Activated CD4-positive, CD25-positive, alpha-beta regulatory T cell treated with anti-CD3 and anti-CD28 coated beads, Interleukin-2, amount 50 U/mL, for 24 hours (primary cell): ENCODE measurements around the gene SLC26A1.

Experiments used
- ATAC-seq, 2 donors: fragments of 150-1000 bp; cut with Tn5 transposase; one replicate each; pipeline ENCODE4 v1.10.0; 2021; ENCODE audit warnings: mild to moderate bottlenecking in 1 of 2, moderate library complexity in 1 of 2

The SLC26A1 gene, protein sequence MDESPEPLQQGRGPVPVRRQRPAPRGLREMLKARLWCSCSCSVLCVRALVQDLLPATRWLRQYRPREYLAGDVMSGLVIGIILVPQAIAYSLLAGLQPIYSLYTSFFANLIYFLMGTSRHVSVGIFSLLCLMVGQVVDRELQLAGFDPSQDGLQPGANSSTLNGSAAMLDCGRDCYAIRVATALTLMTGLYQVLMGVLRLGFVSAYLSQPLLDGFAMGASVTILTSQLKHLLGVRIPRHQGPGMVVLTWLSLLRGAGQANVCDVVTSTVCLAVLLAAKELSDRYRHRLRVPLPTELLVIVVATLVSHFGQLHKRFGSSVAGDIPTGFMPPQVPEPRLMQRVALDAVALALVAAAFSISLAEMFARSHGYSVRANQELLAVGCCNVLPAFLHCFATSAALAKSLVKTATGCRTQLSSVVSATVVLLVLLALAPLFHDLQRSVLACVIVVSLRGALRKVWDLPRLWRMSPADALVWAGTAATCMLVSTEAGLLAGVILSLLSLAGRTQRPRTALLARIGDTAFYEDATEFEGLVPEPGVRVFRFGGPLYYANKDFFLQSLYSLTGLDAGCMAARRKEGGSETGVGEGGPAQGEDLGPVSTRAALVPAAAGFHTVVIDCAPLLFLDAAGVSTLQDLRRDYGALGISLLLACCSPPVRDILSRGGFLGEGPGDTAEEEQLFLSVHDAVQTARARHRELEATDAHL

DNA sequence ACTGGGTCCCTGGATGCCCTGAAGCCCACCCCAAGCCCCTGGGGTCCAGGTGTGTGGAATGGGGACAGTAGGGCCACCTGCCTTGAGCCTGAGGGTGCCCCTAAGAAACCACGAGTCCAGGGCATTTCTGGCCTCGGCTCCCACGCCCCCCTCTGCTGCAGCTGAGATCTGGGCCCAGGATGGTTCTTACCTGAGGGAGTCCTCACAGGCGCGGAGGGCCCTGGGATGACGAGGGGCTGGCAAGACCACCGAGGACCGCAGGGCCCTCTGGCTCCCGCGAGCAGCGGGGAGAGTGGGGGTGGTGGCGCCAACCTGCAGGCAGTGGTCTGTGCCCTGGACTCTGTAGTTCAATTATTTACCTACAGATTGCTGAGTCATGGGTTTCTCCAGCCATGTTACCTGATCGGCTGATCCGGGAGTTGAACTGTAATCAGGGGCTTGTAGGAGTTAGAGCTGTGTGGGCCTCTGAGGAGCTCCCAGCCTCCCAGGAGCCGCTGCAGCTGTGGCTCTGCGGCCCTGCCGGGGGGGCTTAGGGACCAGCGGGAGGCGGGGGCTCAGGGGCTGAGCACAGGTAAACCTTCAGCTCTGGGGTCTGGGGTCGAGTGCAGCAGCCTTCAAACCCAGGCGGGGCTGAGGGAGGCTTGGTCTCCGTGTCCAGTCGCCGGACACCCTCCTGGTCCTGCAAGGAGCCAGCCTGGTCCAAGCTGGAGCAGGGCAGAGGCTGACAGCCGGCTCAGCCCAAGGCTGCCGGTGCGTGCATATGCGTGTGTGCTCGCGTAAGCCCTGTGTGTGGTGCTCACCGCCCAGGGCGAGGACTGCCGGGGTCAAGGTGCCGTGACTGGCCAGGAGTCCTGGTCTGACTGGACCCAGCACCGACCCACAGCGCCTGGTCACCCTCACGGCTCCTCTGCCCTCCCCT, at the start of gene SLC26A1:
TSS of gene SLC26A1 (minus strand) at position 294 of the 919 bp plus-strand sequence. CDS start 1,701 bp downstream, outside the sequence.
- ATAC-seq: no peak

DNA sequence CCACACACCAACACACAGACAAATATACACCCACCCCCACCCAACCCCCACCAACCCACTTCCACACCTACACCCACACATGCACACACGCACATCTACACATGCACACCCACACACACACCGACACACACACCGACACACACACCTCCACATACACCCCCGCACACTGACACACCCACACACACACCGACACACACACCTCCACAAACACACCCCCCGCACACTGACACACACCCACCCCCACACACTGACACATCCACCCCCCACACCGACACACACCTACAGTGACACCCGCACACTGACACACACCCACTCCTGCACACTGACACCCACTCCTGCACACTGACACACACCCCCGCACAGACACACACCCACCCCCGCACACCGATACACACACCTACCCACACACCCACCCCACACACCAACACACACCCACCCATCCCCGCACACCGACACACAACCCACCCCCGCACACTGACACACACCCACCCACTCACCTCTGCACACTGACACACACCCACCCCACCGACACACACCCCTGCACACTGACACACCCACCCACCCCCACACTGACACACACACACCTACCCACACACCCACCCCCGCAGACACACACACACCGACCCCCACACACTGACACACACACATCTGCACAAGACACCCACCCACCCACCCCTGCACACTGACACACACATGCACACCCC, 49.3 kb upstream of the SLC26A1 start:
- ATAC-seq: no peak

DNA sequence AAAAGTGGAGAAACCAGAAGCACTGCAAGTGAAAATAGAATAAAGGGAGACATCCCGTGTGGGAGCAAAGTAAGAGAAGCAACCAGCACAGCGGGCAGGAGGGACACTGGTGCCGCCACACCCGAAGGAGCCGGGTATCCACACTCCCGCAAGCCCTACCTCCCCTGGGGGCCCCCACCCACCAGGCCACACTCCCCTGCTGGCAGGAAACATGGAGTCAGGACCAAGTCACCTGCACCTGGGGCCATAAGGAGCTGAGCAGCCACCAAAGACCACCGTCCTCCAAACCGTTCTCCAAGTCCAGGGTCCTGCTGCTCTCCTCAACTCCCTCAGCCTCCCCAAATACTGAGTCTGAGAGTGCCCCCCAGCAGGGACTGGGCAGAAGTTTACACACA, 48.7 kb upstream of the SLC26A1 start:
- ATAC-seq: no peak

DNA sequence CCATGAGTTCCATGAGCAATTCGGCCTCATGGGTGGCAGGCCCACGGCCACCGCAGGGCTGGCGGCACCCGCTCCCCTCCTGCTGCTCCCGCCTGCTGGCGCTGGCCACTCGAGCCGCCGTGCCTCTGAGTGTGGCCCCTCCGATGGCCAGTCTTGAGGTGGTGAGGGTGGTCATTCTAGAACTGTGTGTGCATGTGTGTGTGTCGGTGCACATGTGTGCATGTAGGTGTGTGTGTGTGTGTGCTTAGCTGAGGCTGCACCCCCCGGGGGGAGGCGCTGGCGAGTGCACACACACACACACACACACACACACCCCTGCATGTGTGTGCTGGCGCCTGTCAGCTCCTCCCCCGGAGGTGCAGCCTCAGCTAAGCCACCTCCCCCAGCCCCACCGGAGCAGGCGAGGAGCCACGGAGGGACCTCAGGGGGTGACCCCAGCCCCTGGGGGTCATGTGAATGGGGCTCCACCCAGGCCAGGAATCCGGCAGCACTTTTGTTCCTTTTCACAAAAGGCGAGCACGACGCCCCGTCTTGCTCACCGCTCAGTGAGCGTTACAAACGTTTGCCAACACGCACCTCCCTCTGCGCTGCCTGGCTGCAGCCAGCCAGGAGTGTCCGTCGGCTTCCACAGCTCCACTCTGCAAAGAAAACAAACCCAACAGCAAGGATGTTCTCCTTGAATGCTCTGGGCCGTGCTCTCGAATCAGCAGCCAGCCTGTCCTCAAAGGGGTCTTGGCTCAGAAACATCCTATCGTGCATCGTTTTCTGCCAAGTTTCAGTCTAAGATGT, 48.1 kb upstream of the SLC26A1 start:
- ATAC-seq: no peak

DNA sequence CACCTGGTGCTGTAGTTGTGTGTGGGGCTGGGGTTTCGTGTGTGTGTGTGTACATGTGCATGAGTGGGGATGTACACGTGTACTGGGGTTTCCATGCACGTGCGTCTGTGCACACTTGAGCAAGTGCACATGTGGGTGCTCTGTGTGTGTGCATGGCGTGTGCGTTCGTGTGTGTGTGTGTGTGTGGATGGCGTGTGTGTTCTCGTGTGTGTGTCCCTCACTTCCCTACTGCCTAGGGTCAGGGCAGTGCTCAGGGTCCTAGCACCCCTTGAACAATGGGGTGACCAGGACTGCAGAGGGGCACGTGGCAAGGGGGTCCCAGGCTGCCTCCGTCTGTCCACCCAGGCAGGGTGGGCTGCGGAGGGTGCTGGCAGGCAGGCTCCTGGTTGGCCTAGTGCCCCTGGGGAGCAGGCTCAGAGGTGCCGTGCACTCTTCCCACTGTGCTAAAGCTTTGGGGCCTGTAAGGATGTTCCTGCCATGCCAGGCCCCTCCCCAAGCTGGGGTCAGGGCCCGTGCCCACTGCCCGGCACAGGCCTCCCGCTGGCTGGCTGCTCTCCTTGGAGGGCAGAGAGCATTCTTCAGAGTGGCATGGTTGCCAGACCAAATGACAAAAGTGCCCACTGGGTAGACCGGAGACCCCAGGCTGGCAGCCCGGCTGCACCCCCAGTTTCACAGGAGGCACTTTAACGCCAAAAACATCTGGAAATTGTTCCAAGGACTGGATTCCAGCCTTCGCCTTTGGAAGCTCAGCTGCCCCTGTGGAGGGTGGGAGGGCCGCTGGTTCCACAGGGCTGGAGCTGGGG, 47.3 kb upstream of the SLC26A1 start:
- no peak for ATAC-seq

DNA sequence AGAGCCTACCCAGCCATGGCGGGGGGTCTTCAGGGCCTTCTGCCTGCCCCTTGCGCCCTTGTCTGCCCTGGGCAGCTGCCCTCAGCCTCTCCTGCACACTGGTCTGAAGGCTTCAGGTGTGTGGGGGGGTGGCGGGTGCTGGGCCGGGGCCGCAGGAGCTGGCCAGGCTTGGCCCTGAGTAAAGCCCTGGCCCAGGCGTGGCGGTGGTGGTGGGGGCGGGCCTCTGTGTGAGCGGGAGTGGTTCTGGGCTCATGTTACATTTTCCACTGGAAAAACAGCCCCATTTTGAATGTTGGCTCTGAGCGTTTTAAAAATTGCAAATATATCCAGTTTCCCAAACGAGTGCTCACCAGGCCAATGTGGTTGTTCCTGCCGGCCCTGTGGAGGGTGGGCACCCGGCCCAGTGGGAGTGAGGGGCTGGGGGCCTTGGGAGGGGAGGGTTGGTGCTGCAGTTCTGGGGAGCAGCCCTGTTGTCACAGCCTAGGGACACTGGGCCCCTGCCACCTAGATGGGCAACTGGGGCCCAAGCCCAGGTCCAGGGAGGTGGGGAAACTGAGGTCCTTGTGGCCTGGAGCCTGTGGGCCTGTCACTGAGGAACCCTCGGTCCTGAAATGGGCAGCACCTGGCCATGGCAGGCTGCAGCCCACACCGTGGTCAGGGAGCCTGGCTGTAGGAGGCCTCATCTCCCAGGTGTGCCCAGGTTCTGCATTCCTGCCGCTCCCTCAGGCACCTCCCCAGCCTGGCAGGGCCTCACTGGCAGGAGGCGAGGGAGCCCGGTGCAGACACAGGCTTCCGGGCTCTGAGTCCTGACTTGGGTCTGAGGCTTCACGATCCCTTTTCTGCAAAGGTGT, 46.5 kb upstream of the SLC26A1 start:
- no peak for ATAC-seq

DNA sequence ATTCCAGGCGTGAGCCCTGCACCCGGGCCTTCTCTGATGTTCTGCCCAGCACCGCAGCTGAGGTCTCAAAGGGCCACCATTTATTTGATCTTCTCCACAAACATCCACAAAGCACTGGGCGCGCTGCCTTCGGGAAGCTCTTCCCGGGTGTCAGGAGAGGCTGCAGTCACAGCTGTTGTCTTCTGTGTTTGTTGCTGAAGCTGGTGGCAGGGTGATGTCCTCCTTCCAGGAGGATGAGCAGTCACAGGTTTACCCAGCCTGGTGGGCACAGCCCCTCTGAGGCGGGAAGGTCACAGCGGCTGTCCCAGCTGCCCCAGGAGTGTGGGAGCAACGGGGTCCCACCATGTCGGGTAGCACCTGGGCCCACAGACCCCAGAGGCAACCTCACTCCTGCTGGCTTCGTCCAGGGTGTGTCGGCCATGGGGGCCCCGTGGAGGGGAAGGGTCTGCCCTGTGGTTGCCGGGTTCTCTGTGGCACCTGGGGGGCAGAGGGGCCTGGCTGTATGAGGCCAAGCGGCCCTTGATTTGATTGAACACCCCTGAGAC, 45.8 kb upstream of the SLC26A1 start:
- ATAC-seq: no peak

DNA sequence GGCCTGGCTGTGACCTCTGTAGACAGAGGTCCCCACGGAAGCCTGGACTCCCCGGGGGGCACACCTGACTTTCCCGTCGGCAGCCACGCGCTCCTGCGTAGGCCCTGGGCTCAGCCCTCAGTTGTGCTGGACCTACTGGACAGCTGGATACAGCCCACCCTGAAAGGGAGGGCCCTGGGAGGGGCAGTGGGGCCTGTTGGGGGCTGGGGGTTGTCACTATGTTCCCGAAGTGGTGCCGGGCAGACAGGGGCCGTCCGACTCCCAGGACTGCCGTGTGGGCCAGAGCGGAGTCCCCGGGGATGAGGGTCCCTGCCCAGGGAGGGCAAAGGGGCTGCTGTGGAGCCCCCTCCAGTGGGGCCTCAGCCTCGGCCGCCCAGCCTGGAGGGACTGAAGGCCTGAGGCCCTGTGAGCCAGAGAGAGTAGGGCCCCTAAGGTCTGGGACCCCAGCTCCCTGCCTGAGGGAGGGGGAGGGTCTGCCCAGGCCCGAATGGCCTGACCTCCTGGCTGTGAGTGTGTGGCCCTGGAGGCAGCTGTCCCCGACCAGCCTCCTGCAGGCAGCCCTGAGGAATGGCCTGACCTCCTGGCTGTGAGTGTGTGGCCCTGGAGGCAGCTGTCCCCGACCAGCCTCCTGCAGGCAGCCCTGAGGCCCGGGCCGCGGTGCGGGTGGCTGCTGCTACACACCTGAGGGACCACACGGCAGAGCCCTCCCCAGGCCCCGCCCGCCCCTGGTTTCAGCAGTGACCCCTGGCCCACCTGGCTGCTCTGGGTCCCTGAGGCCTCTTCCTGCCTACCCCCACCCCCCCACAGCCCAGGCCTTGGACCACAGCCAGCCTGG, 44.0 kb upstream of the SLC26A1 start:
- no peak for ATAC-seq

DNA sequence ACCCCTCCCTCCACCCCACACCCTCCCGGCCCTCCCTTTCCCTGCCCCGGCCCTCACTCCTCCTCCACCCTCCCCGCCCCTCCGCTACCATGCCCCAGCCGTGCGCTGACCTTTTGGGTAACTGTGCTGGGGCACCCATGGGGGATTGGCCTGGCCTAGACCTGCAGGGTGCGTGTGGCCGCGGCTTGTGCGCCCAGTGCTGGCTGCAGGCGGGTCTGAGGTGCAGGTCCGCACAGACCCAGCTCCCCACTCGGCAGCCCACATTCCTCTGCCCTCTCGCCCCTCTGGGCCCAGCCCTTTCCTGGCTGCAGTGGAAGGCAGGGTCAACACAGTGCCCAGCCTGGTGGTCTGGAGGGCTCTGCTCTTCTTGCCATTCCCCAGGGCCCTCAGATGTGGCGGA, 42.9 kb upstream of the SLC26A1 start:
- no peak for ATAC-seq

DNA sequence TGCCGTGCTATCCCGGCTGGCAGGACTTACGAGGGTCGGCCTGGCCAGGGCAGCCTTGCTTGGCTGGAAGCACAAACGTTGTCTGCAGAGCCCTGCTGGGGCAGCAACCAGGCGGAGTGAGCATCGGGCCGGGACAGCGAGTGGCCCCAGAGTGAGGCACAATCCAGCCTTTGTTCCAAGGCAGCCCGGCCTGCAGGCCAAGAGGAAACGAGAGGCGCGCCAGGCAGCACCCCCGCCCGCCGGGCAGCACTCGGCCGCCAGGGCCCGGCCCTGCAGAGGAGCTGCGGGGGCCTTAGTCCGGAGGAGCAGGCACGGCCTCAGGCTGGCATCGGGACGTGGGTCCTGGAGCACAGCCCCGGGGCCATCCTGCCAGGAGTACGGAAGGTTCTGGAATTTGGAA, 42.3 kb upstream of the SLC26A1 start:
- no peak for ATAC-seq

DNA sequence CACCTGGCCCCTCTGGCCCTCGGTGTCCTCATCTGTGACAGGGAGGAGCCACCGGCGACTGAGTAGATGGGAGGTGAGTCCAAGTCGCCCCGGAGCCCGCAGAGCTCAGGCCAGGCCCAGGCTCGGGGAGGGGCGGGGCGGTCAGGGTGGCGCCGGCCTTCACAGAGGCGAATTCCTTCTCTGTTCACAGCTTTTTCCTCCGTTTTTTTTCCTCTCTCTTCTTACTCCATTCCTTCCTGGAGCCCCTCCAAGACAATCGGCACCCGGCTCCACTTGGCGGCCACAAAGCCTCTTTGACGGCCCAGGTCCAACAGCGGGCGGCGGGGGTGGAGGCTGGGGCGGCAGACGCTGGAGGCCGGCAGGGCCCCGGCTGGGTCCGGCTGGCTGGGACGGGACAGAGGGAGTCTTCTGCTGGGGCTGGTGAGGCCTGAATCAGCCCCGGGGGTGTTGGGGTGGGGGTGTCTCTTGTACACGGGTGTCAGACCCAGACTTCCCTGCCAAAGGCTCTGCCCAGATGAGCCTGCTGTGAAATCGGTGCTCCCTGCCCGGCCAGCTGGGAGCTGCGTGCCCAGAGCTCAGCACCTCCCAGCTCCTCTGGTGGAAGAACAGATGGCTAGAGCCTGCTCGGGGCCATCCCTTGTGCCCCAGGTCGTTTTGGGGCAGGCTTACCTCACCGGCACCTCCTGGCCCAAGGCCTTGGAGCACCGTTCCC, 40.8 kb upstream of the SLC26A1 start:
- no peak for ATAC-seq

DNA sequence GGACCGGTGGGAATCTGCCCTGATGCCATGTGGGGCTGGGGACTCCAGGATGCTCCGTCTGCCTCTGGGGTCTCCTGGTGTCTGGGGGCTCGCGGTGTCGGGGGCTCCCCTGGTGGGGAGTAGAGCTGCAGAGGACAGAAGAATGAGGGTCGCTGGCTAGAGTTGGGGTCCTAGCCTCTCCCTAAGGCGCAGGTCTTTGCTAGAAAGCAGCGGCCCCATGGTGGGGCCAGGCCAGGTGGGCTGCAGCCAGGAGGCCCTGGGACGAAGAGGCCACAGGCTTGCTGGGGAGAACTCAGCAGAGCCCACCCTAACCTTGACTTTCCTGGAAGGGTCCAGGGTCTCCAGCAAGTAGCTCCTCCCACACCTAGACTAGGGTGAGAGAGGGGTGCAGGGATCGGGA, 39.7 kb upstream of the SLC26A1 start:
- ATAC-seq: no peak

DNA sequence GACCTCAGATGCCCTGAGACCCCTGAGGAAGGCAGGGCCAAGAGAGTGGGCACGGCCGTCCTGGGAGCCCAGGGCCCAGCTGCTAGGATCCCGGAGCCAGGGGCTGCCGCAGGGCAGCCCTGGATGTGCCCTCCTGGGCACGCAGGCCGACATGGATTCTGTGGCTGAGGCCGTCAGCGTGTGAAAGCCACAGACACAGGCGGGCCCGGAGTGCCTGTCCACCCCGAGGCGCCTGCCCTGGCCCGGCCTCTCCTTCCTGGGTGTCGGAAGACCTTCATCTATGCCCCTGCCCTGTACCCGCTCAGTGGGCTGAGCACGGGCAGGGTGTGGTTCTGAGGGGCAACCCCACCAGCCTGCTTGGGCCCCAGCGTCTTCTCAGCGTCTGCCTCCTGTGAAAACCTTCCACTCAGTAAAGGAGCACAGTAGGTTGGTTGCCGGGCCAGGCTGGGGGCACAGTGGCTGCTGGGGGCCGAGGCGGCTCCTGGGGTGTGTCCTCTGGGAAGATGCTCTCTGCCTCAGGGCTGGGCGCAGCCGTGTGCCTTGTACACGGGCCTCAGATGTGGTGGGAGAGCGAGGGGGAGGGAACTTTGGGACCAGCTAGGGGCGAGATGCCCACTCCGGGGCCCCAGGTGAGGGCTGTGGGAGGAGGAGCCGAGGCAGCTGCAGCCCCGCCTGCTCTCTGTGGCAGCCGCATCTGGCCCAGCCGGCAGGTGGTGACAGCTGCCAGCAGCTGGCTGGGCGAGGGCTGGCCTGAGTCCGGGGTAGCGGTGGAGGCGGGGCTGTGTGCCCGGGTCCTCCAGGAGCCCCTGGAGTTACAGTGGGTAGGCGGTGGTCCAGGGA, 39.0 kb upstream of the SLC26A1 start:
- ATAC-seq: no peak

DNA sequence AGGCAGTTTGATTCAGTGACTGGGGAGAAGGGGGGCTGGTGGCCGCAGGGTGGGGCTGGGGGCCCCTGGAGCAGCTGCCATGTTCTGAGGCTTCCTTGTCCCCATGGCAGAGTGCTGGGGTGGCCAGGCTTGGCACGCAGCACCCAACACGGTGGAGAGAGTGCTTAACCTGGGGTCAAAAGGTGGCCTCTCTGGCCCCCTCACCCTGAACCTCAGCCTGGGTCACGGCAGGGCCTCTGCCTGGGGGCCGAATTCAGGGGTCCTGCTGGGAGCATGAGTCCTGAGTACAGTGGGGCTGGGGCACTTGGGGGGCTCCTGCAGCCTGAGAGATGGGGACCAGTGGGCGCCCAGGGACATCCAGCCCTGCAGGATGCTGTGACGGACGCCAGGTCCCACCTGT, 38.1 kb upstream of the SLC26A1 start:
- no peak for ATAC-seq

DNA sequence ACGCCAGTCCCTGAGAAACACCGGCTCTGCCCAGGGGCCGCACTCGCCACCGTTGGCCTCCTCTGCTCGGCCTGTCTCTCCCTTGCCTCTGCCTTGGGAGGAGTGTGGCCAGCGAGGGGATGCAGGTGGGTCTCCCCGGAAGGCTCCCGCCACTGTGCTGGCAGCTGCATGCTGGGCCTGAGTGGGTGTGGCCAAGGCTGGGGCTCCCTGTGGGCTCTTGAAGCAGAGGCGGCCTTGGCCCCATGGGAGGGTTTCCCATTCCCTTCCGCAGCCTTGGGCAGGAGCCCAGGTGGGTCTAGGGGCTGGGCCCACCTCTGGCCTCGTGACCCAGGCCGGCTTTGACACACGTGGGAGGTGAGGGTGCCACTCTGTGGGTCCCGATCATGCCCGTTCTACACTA, 37.4 kb upstream of the SLC26A1 start:
- no peak for ATAC-seq

DNA sequence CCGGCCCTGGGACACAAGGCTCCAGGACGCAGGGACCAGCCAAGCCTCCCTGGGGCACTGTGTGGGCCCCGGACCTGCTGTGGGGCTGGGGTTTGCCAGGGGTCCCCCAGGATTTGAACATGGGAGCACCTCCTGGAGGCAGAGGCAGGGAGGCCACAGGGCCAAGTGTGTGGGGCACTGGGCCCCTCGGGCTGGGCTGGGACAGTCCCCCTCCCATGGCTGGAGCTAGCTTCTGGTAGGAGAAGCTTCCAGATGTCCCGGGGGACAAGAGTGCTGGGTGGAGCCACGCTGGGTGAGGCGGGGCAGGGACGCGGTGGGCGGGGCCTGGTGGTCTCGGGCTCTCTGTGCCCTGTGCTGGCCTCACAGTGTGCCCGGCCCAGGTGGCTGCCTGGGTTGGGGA, 36.8 kb upstream of the SLC26A1 start:
- ATAC-seq: no peak

DNA sequence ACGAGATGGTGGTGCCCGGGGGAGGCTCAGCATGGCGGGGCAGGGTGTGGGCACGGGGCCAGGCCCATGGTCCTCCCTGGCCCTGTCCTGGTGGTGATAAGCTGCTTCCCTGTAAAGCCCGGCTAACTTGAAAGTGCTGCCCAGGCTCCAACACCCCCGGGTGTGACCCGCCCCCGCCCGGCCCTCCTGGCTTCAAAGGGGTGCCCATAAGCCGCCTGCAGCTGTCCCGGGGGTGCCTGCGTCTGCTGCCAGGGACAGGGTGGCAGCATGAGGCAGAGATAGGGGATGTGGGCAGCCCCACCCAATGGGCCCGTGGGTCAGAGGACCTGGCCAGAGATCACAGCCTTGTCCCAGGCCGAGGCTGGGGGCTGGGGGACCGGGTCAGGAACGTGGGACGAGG, 36.3 kb upstream of the SLC26A1 start:
- ATAC-seq: no peak
